K562 (cell line): ENCODE data around the gene BEX3. TPM values are rescaled to one million over a fixed set of nuclear protein-coding genes. Genes with fewer than 3 reads are reported as not detected.

Experiments used
- ATAC-seq: fragments of 200-7000 bp; cut with Tn5 transposase; 3 replicates; pipeline ENCODE4 v1.9.1; 2020; ENCODE audit warnings: moderate library complexity
- BruUV-seq: library from RNA; stranded (reverse); fragments of 400-500 nt; replicated peaks from 2 replicates; lab custom pipeline; 2021; lab: Mats Ljungman, UMichigan
- CTCF ChIA-PET: fragments of 300-600 bp; formaldehyde crosslinking; extraction: SDS; loops from one replicate; lab custom pipeline; 2021; ENCODE audit warnings: low intra/inter-chr PET ratio; lab: Yijun Ruan, JAX
- POLR2A ChIA-PET: fragments of 300-600, 350-650 bp; sonication (Branson Sonifier 250); formaldehyde crosslinking; extraction: SDS; loops from one replicate; lab custom pipeline; 2021; ENCODE audit warnings: antibody characterized with exemption, inconsistent platforms; lab: Yijun Ruan, JAX
- DNase-seq, 4 experiments: peaks; one replicate each; pipeline versions ENCODE4 v3.0.0 to v3.0.0-alpha.2; 2011 to 2018; ENCODE audit warnings: low spot score in 3 of 4, mixed read lengths in 3 of 4; ENCODE audit errors: extremely low read depth in 1 of 4
- FAIRE-seq: peaks from 2 replicates; lab custom pipeline; 2011; peaks lifted over from hg19 to GRCh38; lab: Jason Lieb, UNC
- H2AFZ ChIP-seq: 2 replicates; pipeline ENCODE4 v1.6.0; 2011; ENCODE audit warnings: low read depth, low read length, control low read depth, inconsistent platforms
- H3K27ac ChIP-seq: fragments of 200-600 bp; 3 replicates; pipeline ENCODE4 v1.8.0; 2011; ENCODE audit warnings: low read depth, mild to moderate bottlenecking, control low read depth, inconsistent platforms, low read length, moderate library complexity, mixed read lengths; ENCODE audit errors: extremely low read depth
- H3K27me3 ChIP-seq, 2 experiments: fragments of 300-600 bp in 1 of 2; 2 replicates in 1 of 2; 3 replicates in 1 of 2; pipeline versions ENCODE4 v1.6.0 to v1.8.0; 2011; ENCODE audit warnings: inconsistent platforms in 2 of 2, low read length in 2 of 2, mild to moderate bottlenecking in 1 of 2, mixed read lengths in 1 of 2, moderate library complexity in 1 of 2; ENCODE audit not compliant: control insufficient read depth in 2 of 2, insufficient read depth in 2 of 2
- H3K36me3 ChIP-seq: fragments of 300-600 bp; 3 replicates; pipeline ENCODE4 v1.8.0; 2011; ENCODE audit warnings: mild to moderate bottlenecking, low read length, inconsistent platforms; ENCODE audit not compliant: control insufficient read depth, insufficient read depth
- H3K4me1 ChIP-seq, 2 experiments: fragments of 200-600 bp in 1 of 2; replicated peaks in 1 of 2; 2 replicates in 1 of 2; 3 replicates in 1 of 2; pipeline versions ENCODE4 v1.5.1 to v1.8.0; 2011; ENCODE audit warnings: inconsistent platforms in 2 of 2, low read length in 2 of 2, mild to moderate bottlenecking in 1 of 2, mixed read lengths in 1 of 2, moderate library complexity in 1 of 2; ENCODE audit not compliant: control insufficient read depth in 2 of 2, insufficient read depth in 2 of 2
- H3K4me2 ChIP-seq: 2 replicates; pipeline ENCODE4 v1.6.1; 2011; ENCODE audit warnings: low read length, control low read depth, inconsistent platforms, mixed read lengths; ENCODE audit not compliant: insufficient read depth
- H3K4me3 ChIP-seq: fragments of 200-600 bp; sonication (generic), shearing (Covaris generic); 2 replicates; pipeline ENCODE4 v1.5.1; 2016; ENCODE audit warnings: control low read depth, inconsistent platforms
- H3K79me2 ChIP-seq: fragments of 200-600 bp; 3 replicates; pipeline ENCODE4 v1.8.0; 2011; ENCODE audit warnings: low read length, inconsistent platforms; ENCODE audit not compliant: control insufficient read depth, insufficient read depth
- H3K9ac ChIP-seq, 2 experiments: 2 replicates each; pipeline versions ENCODE4 v1.6.0 to v1.6.1; 2011; ENCODE audit warnings: low read depth in 2 of 2, low read length in 2 of 2, control low read depth in 1 of 2, inconsistent platforms in 1 of 2, mild to moderate bottlenecking in 1 of 2, mixed read lengths in 1 of 2; ENCODE audit not compliant: insufficient read depth in 1 of 2
- H3K9me1 ChIP-seq: one replicate; pipeline ENCODE4 v1.6.0; 2011; ENCODE audit warnings: inconsistent platforms, mild to moderate bottlenecking, low read length, moderate library complexity; ENCODE audit not compliant: control insufficient read depth, insufficient read depth
- H3K9me3 ChIP-seq: replicated peaks from 2 replicates; pipeline ENCODE4 v1.5.1; 2011; ENCODE audit warnings: low read depth, low read length, inconsistent platforms; ENCODE audit not compliant: control insufficient read depth, insufficient read depth
- H4K20me1 ChIP-seq: replicated peaks from 2 replicates; pipeline ENCODE4 v1.6.1; 2011; ENCODE audit warnings: low read length, inconsistent platforms, mixed read lengths; ENCODE audit not compliant: control insufficient read depth, insufficient read depth
- ARID1B ChIP-seq: fragments of 450-650 bp; IDR thresholded peaks from 2 replicates; pipeline ENCODE4 v1.6.1; 2016; ENCODE audit warnings: antibody characterized with exemption, mild to moderate bottlenecking, inconsistent platforms
- CTCF ChIP-seq, 3 experiments: IDR thresholded peaks in 2 of 3; conservative IDR thresholded peaks in 1 of 3; 2 replicates each; pipeline ENCODE4 v1.5.1; 2011 to 2012; ENCODE audit warnings: low read length in 3 of 3, mild to moderate bottlenecking in 3 of 3, control low read depth in 2 of 3, improper control_type of control experiment in 1 of 3, inconsistent platforms in 1 of 3, low read depth in 1 of 3, mixed read lengths in 1 of 3, moderate library complexity in 1 of 3; ENCODE audit not compliant: insufficient read depth in 2 of 3
- KLF13 ChIP-seq: fragments of 450-650 bp; IDR thresholded peaks from 2 replicates; pipeline ENCODE4 v1.6.1; 2016; ENCODE audit warnings: missing genetic modification characterization, low read depth, mild to moderate bottlenecking, missing compliant biosample characterization, moderate library complexity, borderline replicate concordance
- MTF1 ChIP-seq: fragments of 250-450 bp; sonication (Bioruptor Pico); IDR thresholded peaks from 2 replicates; pipeline ENCODE4 v1.9.0; 2021; ENCODE audit warnings: moderate library complexity, mild to moderate bottlenecking, inconsistent platforms, borderline replicate concordance
- NFXL1 ChIP-seq: fragments of 450-650 bp; formaldehyde crosslinking; IDR thresholded peaks from 2 replicates; pipeline ENCODE4 v1.4.0; 2021; ENCODE audit warnings: mild to moderate bottlenecking
- SMAD4 ChIP-seq: fragments of 250-450 bp; sonication (Bioruptor Pico); conservative IDR thresholded peaks from 2 replicates; pipeline ENCODE4 v1.8.0; 2021; ENCODE audit warnings: inconsistent platforms, mild to moderate bottlenecking, moderate library complexity
- SPI1 ChIP-seq: IDR thresholded peaks from 2 replicates; pipeline ENCODE4 v1.6.1; 2011; ENCODE audit warnings: low read depth, low read length, control low read depth, borderline replicate concordance
- USF1 ChIP-seq: sonication (generic); formaldehyde crosslinking; IDR thresholded peaks from 2 replicates; pipeline ENCODE4 v1.9.0; 2022; ENCODE audit warnings: mild to moderate bottlenecking, missing genetic modification reagents
- ZNF175 ChIP-seq: fragments of 200-800 bp; sonication (Bioruptor generic); IDR thresholded peaks from 2 replicates; pipeline ENCODE4 v1.6.1; 2016; ENCODE audit warnings: low read depth, mild to moderate bottlenecking, missing genetic modification characterization, missing compliant biosample characterization
- WGBS: fragments of 100-300 bp; shearing (Covaris generic); methylation state at CpG from one replicate; pipeline ENCODE4 v1.1.6; 2016; ENCODE audit warnings: low coverage, mixed read lengths; ENCODE audit not compliant: insufficient coverage; ENCODE audit errors: missing lambda C conversion rate; 5-methylcytosine and 5-hydroxymethylcytosine counted together
- in situ Hi-C: fragments of 300-500 bp; cut with MboI; formaldehyde crosslinking; loops from 4 replicates; pipeline ENCODE4 v1.15.0; 2018; ENCODE audit warnings: inconsistent platforms, mixed read lengths
- intact Hi-C: fragments of 100-400 bp; cut with micrococcal nuclease; formaldehyde crosslinking; loops from 2 replicates; pipeline ENCODE4 v1.14.2; 2022
- polyA plus RNA-seq, 8 experiments: library from polyadenylated mRNA; depleted of rRNA in 4 of 8; stranded (reverse) in 5 of 8; unstranded in 3 of 8; fragments of >200 nt; fragmentation: Nextera tagmentation in 2 of 8; fragmentation: Illumina TruSeq in 1 of 8; extraction: Ambion mirVana in 2 of 8; extraction: Trizol in 1 of 8; gene quantifications; 2 replicates each; pipeline versions ENCODE4 v1.2.1 to v1.2.3, GENCODE V29; 2011 to 2014; ENCODE audit warnings: inconsistent platforms in 1 of 8, missing spikeins in 1 of 8
- total RNA-seq, 7 experiments: library from RNA; depleted of rRNA in 6 of 7; stranded (reverse); fragments of >200 nt in 6 of 7; fragmentation: Illumina TruSeq in 2 of 7; extraction: Trizol in 2 of 7; gene quantifications; 2 replicates each; pipeline versions ENCODE4 v1.2.1 to v1.2.3, GENCODE V29; 2011 to 2021; ENCODE audit warnings: low replicate concordance in 1 of 7
- TF ChIP-seq, protein P1 (sequence below): fragments of 450-650 bp; formaldehyde crosslinking; IDR thresholded peaks from 2 replicates; pipeline ENCODE4 v1.4.0; 2022; ENCODE audit warnings: mild to moderate bottlenecking, moderate library complexity
- TF ChIP-seq, protein P2 (sequence below), 2 experiments: fragments of 150-350 bp in 1 of 2; IDR thresholded peaks; 2 replicates each; pipeline ENCODE4 v1.6.1; 2012 to 2016; ENCODE audit warnings: low read depth in 2 of 2, low read length in 2 of 2, mild to moderate bottlenecking in 1 of 2, moderate library complexity in 1 of 2
- TF ChIP-seq, protein P3 (sequence below): sonication (generic); formaldehyde crosslinking; IDR thresholded peaks from 2 replicates; pipeline ENCODE4 v1.8.1; 2023; ENCODE audit warnings: mild to moderate bottlenecking, missing genetic modification reagents
- TF ChIP-seq, protein P4 (sequence below): fragments of 450-650 bp; formaldehyde crosslinking; IDR thresholded peaks from 2 replicates; pipeline ENCODE4 v1.4.0; 2020; ENCODE audit warnings: mild to moderate bottlenecking

BEX3 gene
- total and polyA plus RNA-seq, 9 of the 15 experiments (the other 6 are each of a cell fraction or from before 2014, with no cell fraction given): 0.21 to 0.47 TPM; not detected in 7

GRCh38 chrX:103378990-103379389 is 2.7 kb downstream of the BEX3 start:
- DNase-seq (no peak), ATAC-seq (no peak), FAIRE-seq (no peak)
- Histone ChIP-seq H3K9me3 (no peaks in the 10 kb centered on the region), H2AFZ (no peak overlapping the region), H3K4me2 (no peak overlapping the region), H4K20me1 (no peaks in the 10 kb centered on the region), H3K4me1 (no peaks in the 10 kb centered on the region), H3K36me3 (no peaks in the 10 kb centered on the region), H3K27me3 (no peaks in the 10 kb centered on the region), H3K9me1 (no peaks in the 10 kb centered on the region), H3K27ac (no peak overlapping the region), H3K9ac (no peak overlapping the region), H3K4me3 (no peak overlapping the region), H3K79me2 (no peaks in the 10 kb centered on the region)
- in situ Hi-C loops (no loop called here), intact Hi-C loops (no loop called here)
- ChIA-PET CTCF (no interaction called here), POLR2A (no interaction called here)
- no TSS peak for BruUV-seq
- TF ChIP-seq NFXL1 (CRISPR knock-in tag) (no peak), MTF1 (CRISPR knock-in tag) (no peak), ARID1B (no peak), CTCF (IDR thresholded peaks at IDR 0.05 in 2 of 3, conservative IDR thresholded peaks at IDR 0.05 in 1 of 3; ENCODE audit: insufficient read depth in 2 of 3, low read depth in 1 of 3, low read length in 3 of 3) (no peak), SPI1 (no peak), SMAD4 (CRISPR knock-in tag) (no peak), ZNF175 (no peak), USF1 (CRISPR knock-in tag) (no peak), KLF13 (no peak)
- TF ChIP-seq, protein P1, sequence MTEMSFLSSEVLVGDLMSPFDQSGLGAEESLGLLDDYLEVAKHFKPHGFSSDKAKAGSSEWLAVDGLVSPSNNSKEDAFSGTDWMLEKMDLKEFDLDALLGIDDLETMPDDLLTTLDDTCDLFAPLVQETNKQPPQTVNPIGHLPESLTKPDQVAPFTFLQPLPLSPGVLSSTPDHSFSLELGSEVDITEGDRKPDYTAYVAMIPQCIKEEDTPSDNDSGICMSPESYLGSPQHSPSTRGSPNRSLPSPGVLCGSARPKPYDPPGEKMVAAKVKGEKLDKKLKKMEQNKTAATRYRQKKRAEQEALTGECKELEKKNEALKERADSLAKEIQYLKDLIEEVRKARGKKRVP (CRISPR knock-in tag): no peak
- TF ChIP-seq, protein P2, sequence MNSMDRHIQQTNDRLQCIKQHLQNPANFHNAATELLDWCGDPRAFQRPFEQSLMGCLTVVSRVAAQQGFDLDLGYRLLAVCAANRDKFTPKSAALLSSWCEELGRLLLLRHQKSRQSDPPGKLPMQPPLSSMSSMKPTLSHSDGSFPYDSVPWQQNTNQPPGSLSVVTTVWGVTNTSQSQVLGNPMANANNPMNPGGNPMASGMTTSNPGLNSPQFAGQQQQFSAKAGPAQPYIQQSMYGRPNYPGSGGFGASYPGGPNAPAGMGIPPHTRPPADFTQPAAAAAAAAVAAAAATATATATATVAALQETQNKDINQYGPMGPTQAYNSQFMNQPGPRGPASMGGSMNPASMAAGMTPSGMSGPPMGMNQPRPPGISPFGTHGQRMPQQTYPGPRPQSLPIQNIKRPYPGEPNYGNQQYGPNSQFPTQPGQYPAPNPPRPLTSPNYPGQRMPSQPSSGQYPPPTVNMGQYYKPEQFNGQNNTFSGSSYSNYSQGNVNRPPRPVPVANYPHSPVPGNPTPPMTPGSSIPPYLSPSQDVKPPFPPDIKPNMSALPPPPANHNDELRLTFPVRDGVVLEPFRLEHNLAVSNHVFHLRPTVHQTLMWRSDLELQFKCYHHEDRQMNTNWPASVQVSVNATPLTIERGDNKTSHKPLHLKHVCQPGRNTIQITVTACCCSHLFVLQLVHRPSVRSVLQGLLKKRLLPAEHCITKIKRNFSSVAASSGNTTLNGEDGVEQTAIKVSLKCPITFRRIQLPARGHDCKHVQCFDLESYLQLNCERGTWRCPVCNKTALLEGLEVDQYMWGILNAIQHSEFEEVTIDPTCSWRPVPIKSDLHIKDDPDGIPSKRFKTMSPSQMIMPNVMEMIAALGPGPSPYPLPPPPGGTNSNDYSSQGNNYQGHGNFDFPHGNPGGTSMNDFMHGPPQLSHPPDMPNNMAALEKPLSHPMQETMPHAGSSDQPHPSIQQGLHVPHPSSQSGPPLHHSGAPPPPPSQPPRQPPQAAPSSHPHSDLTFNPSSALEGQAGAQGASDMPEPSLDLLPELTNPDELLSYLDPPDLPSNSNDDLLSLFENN (IDR thresholded peaks at IDR 0.05; ENCODE audit: low read depth in 2 of 2, low read length in 2 of 2): no peak
- TF ChIP-seq, protein P3, sequence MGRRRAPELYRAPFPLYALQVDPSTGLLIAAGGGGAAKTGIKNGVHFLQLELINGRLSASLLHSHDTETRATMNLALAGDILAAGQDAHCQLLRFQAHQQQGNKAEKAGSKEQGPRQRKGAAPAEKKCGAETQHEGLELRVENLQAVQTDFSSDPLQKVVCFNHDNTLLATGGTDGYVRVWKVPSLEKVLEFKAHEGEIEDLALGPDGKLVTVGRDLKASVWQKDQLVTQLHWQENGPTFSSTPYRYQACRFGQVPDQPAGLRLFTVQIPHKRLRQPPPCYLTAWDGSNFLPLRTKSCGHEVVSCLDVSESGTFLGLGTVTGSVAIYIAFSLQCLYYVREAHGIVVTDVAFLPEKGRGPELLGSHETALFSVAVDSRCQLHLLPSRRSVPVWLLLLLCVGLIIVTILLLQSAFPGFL: no peak
- TF ChIP-seq, protein P4, sequence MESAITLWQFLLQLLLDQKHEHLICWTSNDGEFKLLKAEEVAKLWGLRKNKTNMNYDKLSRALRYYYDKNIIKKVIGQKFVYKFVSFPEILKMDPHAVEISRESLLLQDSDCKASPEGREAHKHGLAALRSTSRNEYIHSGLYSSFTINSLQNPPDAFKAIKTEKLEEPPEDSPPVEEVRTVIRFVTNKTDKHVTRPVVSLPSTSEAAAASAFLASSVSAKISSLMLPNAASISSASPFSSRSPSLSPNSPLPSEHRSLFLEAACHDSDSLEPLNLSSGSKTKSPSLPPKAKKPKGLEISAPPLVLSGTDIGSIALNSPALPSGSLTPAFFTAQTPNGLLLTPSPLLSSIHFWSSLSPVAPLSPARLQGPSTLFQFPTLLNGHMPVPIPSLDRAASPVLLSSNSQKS (CRISPR knock-in tag): no peak
- WGBS: 35% methylated on average over 2 of the region's 2 CpGs
